GM18909 (cell line): Measurements from ENCODE around the gene ANGPTL7.
"Not testable (repeated sequence)": the region's sequence is repeated elsewhere in the genome, so short reads cannot be mapped to it uniquely, and the experiment has no call there.

Experiments used
- ATAC-seq: cut with Tn5 transposase; IDR thresholded peaks from one replicate; pipeline ENCODE4 v1.9.1; 2021; ENCODE audit warnings: mild to moderate bottlenecking; ENCODE audit not compliant: unreplicated experiment, poor library complexity

Gene ANGPTL7

GRCh38 chr1:11168731-11169130, 20.4 kb upstream of the ANGPTL7 start:
- ATAC-seq: no peak

GRCh38 chr1:11169202-11169601, 20.0 kb upstream of the ANGPTL7 start:
- no peak for ATAC-seq

GRCh38 chr1:11170102-11170501, 19.1 kb upstream of the ANGPTL7 start:
- ATAC-seq: no peak

- ATAC-seq: no peak
Measured at GRCh38 chr1:11174261-11174942, 14.8 kb upstream of the ANGPTL7 start.

GRCh38 chr1:11175461-11175860, 13.7 kb upstream of the ANGPTL7 start:
- ATAC-seq: no peak

GRCh38 chr1:11176081-11176706, 13.0 kb upstream of the ANGPTL7 start:
- no peak for ATAC-seq

GRCh38 chr1:11178021-11179015, 10.8 kb upstream of the ANGPTL7 start:
- ATAC-seq: no peak

- no peak for ATAC-seq
Measured at GRCh38 chr1:11179125-11179524, 10.0 kb upstream of the ANGPTL7 start.

GRCh38 chr1:11179749-11180148, 9.4 kb upstream of the ANGPTL7 start:
- ATAC-seq: not testable (repeated sequence)

GRCh38 chr1:11180342-11180744, 8.8 kb upstream of the ANGPTL7 start:
- no peak for ATAC-seq

GRCh38 chr1:11182884-11183283, 6.3 kb upstream of the ANGPTL7 start:
- ATAC-seq: no peak

- ATAC-seq: no peak
Measured at GRCh38 chr1:11184973-11185372, 4.2 kb upstream of the ANGPTL7 start.

- ATAC-seq: no peak
Measured at GRCh38 chr1:11187000-11187399, 2.2 kb upstream of the ANGPTL7 start.

GRCh38 chr1:11187494-11187893, 1.7 kb upstream of the ANGPTL7 start:
- ATAC-seq: no peak

GRCh38 chr1:11187931-11188330, 1.2 kb upstream of the ANGPTL7 start:
- ATAC-seq: no peak

- no peak for ATAC-seq
Measured at GRCh38 chr1:11188381-11188780, 774 bp upstream of the ANGPTL7 start.

GRCh38 chr1:11193376-11193775, 4.2 kb downstream of the ANGPTL7 start:
- ATAC-seq: no peak

GRCh38 chr1:11194407-11195176, 5.4 kb downstream of the ANGPTL7 start:
- no peak for ATAC-seq

GRCh38 chr1:11196945-11197344, 7.8 kb downstream of the ANGPTL7 start:
- no peak for ATAC-seq

- no peak for ATAC-seq
Measured at GRCh38 chr1:11197359-11197758, 8.2 kb downstream of the ANGPTL7 start.
